Vagina (tissue), 2 donors: ENCODE measurements around the gene KLHL29.

Experiments
- CTCF ChIP-seq, 3 experiments: fragments of 450-650 bp in 2 of 3; fragments of 200-600 bp in 1 of 3; sonication (generic) in 1 of 3; IDR thresholded peaks; one replicate each; pipeline ENCODE4 v1.5.1; 2017 to 2019; ENCODE audit warnings: antibody characterized with exemption in 3 of 3, mild to moderate bottlenecking in 2 of 3, moderate library complexity in 2 of 3
- POLR2A ChIP-seq, 2 donors: fragments of 450-650 bp; IDR thresholded peaks; one replicate each; pipeline ENCODE4 v1.6.1; 2017; ENCODE audit warnings: antibody characterized with exemption in 2 of 2, mild to moderate bottlenecking in 2 of 2, moderate library complexity in 2 of 2
- POLR2AphosphoS5 ChIP-seq, 2 donors: sonication (generic); formaldehyde crosslinking; IDR thresholded peaks; one replicate each; pipeline ENCODE4 v1.9.0; 2017; ENCODE audit warnings: antibody characterized with exemption in 2 of 2, mild to moderate bottlenecking in 2 of 2, low read depth in 1 of 2; ENCODE audit not compliant: insufficient read depth in 1 of 2

GRCh38 chr2:23626701-23627230 is 241.8 kb downstream of the KLHL29 start:
- TF ChIP-seq CTCF (IDR thresholded peaks at IDR 0.05) (no peak), POLR2A (IDR thresholded peaks at IDR 0.05) (no peak), POLR2AphosphoS5 (IDR thresholded peaks at IDR 0.05; ENCODE audit: insufficient read depth in 1 of 2, low read depth in 1 of 2) (no peak)
